ENCODE data around the gene AGR2.
"Not testable (repeated sequence)": the region's sequence is repeated elsewhere in the genome, so short reads cannot be mapped to it uniquely, and the experiment has no call there.

AGR2 gene

GRCh38 chr7:16773884-16774283, 30.9 kb downstream of the AGR2 start:
- no peak for DNase-seq (ENCODE audit: low read depth)

- no peak for DNase-seq (ENCODE audit: low read depth)
Measured at GRCh38 chr7:16773326-16773725, 31.5 kb downstream of the AGR2 start.

DNA sequence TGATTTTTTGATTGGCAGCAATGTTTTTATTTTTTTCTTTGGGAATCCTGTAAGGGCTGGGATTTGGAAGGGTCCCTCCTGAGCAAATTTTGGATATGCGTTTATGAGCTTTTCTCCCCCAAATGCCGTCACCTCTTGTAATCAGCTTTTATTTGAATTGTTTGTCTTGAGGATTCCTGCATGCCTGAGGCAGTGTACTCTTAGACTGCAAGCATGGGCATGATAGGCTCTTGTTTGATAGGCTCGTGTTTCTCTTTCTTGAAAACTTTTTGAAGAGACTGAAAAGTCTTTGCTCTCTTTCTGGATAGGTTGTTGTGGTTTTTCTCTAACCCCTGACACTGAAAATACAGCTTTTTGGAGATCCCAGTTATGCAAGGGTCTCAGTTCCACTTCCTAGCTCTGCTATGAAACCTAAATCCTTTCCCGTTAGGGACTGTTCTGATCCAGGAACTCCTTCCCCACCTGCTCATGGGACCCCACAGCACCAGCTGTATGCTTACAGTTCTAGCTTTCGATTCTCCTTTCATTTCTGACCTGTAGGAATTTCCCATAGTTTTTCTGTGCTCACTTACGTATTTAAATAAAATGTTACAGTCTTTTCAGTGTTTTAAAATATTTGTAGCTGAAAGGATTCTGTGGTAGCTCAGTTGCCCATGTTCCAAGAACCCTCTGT, 34.0 kb downstream of the AGR2 start:
- DNase-seq (ENCODE audit: low read depth), result no peak

DNA sequence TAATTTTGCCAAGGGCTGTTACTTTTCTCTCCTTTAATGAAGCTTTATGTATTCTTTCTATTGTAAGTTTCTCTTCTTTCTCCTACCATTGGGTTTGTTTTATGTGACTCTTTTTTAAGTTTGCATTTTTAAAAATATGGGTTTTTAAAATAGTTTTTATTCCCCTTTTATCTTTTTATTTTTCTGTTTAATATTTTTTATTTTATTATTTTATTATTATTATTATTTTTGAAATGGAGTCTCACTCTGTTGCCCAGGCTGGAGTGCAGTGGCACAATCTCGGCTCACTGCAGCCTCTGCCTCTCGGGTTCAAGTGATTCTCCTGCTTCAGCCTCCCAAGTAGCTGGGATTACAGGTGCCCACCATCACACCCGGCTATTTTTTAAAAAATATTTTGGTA, 34.8 kb downstream of the AGR2 start:
- DNase-seq (ENCODE audit: low read depth), result not testable (repeated sequence)

GRCh38 chr7:16765436-16765859, 39.4 kb downstream of the AGR2 start:
- DNase-seq (ENCODE audit: low read depth), result no peak

DNA sequence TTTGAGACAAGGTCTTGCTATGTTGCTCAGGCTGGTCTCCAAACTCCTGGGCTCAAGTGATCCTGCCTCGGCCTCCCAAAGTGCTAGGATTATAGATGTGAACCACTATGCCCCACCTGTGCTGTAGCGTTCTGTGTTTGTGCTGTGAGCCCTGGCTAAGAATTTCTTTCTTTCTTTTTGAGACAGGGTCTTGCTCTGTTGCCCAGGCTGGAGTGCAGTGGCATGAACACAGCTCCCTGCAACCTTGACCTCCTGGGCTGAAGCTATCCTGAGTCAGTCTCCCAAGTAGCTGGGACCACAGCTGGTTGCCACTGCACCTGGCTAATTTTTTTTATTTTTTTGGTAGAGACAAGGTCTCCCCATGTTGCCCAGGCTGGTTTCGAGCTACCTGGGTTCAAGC, 39.9 kb downstream of the AGR2 start:
- no peak for DNase-seq (ENCODE audit: low read depth)

DNA sequence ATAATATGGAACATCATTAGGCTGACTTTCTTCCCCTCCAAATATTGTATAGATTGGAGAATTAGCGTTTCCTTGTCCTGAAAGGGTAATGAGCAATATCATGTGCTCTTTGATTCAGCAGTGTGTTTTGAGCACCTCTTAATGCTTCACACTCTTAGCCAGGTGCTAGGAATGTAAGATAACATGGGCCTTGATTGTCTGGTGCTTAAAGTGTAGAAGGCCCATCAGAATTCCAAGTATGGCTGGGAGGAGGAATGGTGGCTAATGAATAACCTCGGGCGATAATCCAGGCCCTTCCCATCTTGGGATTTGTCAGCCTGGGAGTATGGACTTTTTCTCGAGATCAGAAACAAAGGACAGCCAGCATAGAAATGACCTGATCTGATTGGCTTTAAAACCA, 42.6 kb downstream of the AGR2 start:
- DNase-seq (ENCODE audit: low read depth), result no peak

- DNase-seq (ENCODE audit: low read depth), result no peak
Measured at GRCh38 chr7:16759840-16760239, 45.0 kb downstream of the AGR2 start.

GRCh38 chr7:16758631-16759611, 45.9 kb downstream of the AGR2 start:
- DNase-seq (ENCODE audit: low read depth), result no peak

GRCh38 chr7:16758036-16758435, 46.8 kb downstream of the AGR2 start:
- DNase-seq (ENCODE audit: low read depth), result no peak

- no peak for DNase-seq (ENCODE audit: low read depth)
Measured at GRCh38 chr7:16755397-16755796, 49.4 kb downstream of the AGR2 start.

DNA sequence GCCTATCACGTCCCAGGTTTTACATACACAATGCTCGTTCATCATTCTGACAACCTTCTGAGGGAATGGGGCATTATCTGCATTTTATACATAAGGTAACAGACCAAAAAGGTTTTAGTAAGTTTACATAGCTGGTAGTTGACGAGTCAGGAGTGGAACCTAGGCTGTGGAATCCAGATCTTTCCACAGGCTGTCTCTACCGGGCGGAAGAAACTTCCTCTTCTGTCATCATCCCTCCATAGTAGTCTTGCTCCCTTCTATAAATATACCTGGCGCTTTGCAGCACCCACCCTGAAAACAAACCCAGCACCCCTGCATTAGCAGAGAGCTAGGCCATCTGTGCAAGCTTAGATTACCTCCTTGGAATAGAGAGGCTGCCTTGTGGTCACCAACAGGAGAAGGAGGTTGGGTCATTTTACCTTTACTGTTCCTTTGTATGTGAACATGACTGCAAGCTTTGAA, 49.9 kb downstream of the AGR2 start:
- DNase-seq (ENCODE audit: low read depth), result no peak

- no peak for DNase-seq (ENCODE audit: low read depth)
Measured at GRCh38 chr7:16753932-16754855, 50.6 kb downstream of the AGR2 start.

GRCh38 chr7:16753102-16753931, 51.5 kb downstream of the AGR2 start, which contains the start of gene TSPAN13:
Gene TSPAN13 (plus strand): TSS chr7:16753755. CDS start chr7:16753968, 213 bp downstream.
- no peak for DNase-seq (ENCODE audit: low read depth)

DNA sequence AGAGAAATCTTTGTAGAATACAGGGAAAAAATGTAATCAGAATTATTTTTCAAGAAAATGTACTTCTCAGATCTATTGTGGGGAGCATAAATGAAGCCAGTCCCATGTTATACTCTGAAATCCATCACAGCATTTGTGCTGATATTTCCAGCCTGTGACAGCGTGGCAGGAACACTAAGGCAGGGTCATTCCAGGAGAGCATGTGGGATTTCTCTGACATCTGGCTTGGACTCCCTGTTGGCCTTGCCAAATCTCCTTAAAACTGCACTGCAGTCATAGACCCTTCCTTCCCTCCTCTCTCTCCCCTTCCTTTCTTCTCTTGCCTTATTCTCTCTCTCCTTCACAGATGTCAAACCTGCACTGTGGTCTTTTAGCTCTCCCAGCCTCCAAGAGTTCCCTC, 57.7 kb downstream of the AGR2 start:
- no peak for DNase-seq (ENCODE audit: low read depth)

DNA sequence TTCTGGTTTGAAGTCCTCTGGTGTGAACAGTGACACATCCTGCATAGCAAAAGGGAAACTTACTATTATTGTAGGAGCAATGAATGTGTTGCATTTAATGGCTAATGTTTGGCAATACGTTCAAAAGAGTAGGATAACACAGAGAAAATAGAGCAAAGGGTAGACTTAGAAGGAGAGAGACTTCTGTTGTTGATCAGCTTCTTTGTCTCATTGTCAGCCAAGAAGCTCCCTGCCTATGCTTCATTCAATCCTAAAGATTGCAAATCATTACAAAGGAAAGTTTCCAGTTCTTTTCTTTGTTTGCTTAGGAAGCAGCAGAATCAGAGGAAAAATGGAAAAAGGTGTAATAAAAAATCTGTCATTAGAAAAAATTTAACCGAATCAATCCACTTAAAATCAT, 59.2 kb downstream of the AGR2 start:
- DNase-seq (ENCODE audit: low read depth), result no peak

- DNase-seq (ENCODE audit: low read depth), result no peak
Measured at GRCh38 chr7:16744518-16745250, 60.1 kb downstream of the AGR2 start.

DNA sequence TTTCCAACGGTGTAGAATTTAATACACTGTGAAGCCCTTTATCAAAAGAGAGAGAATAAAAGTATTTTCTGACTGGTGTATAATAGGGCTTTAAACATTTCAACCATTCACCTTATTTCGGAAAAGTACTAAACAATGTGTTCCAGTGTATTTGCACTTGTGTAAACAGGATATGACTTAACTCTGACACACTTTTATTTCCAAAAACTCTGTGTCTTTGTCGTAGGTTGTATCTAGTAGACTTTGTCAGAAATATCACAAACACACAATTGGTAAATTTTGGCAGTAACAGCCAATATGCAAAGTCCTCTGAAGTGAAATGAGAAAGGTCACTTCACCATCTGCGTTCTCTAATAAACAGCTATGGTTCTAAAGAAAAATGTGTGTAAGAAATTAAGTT, 61.6 kb downstream of the AGR2 start:
- DNase-seq (ENCODE audit: low read depth), result no peak

DNA sequence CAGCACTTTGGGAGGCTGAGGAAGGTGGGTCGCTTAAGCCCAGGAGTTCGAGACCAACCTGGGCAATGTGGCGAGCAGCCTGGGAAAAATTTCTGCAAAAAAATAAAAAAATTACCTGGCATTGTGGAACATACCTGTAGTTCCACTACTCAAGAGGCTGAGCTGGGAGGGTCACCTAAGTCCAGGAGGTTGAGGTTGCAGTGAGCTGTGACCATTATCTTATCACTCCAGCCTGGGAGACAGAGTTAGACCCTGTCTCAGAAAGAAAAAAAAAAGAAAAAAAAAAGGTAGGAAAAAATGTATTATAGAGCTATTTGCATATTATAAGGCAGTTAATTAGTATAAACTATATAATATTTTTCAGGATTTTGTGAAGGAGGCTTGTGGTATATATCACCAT, 62.3 kb downstream of the AGR2 start:
- no peak for DNase-seq (ENCODE audit: low read depth)
